Stomach (tissue), 4 donors: Measurements from ENCODE around the gene ENOX1.

Experiments
- EP300 ChIP-seq: sonication (generic); formaldehyde crosslinking; IDR thresholded peaks from one replicate; pipeline ENCODE4 v1.6.1; 2017; ENCODE audit warnings: antibody characterized with exemption
- POLR2A ChIP-seq, 4 donors: fragments of 450-650 bp; IDR thresholded peaks; one replicate each; pipeline ENCODE4 v1.6.1; 2016; ENCODE audit warnings: antibody characterized with exemption in 4 of 4, control low read depth in 2 of 4, mild to moderate bottlenecking in 1 of 4, moderate library complexity in 1 of 4
- POLR2AphosphoS5 ChIP-seq, 3 donors: sonication (generic); formaldehyde crosslinking; IDR thresholded peaks; one replicate each; pipeline ENCODE4 v1.6.1; 2016; ENCODE audit warnings: antibody characterized with exemption in 3 of 3
- TF ChIP-seq, protein P1 (sequence below), 7 experiments: fragments of 450-650 bp in 4 of 7; fragments of 200-600 bp in 3 of 7; sonication (generic) in 3 of 7; IDR thresholded peaks; one replicate each; pipeline ENCODE4 v1.5.1; 2016 to 2019; ENCODE audit warnings: antibody characterized with exemption in 7 of 7, control low read depth in 2 of 7, mild to moderate bottlenecking in 1 of 7

DNA sequence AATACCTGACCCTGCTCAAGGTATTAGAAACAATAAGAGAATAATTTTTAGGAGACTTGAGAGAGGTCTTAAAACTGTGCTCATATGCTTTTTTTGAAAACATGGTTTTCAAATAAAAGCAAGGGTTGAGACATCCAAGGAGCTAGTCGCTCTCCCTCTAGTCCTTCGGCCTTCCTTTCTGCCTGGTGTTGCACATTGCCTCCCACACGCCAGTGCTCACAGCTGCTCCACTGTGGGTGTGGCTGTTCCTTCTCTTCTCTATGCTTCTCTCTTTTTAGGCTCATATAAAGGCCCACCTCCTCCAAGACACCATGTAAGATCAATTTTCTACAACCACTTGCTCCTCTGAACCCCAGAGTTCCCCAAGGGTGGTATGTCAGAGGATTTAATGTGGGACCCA is 352.6 kb downstream of the ENOX1 start:
- TF ChIP-seq, protein P1, sequence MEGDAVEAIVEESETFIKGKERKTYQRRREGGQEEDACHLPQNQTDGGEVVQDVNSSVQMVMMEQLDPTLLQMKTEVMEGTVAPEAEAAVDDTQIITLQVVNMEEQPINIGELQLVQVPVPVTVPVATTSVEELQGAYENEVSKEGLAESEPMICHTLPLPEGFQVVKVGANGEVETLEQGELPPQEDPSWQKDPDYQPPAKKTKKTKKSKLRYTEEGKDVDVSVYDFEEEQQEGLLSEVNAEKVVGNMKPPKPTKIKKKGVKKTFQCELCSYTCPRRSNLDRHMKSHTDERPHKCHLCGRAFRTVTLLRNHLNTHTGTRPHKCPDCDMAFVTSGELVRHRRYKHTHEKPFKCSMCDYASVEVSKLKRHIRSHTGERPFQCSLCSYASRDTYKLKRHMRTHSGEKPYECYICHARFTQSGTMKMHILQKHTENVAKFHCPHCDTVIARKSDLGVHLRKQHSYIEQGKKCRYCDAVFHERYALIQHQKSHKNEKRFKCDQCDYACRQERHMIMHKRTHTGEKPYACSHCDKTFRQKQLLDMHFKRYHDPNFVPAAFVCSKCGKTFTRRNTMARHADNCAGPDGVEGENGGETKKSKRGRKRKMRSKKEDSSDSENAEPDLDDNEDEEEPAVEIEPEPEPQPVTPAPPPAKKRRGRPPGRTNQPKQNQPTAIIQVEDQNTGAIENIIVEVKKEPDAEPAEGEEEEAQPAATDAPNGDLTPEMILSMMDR (IDR thresholded peaks at IDR 0.05), result no peak
- no peak for TF ChIP-seq EP300
- TF ChIP-seq POLR2A (IDR thresholded peaks at IDR 0.05), result no peak
- no peak for TF ChIP-seq POLR2AphosphoS5 (IDR thresholded peaks at IDR 0.05)
